Mesenchymal stem cell (in vitro differentiated cells and primary cell): ENCODE measurements around the gene TENM3.

Experiments
- DNase-seq: peaks from one replicate; pipeline ENCODE4 v3.0.0-alpha.2; 2013
- H2AFZ ChIP-seq: one replicate; pipeline ENCODE4 v1.6.1; 2013; ENCODE audit warnings: low read depth, mild to moderate bottlenecking, control low read depth, inconsistent platforms, low read length, moderate library complexity
- H2AK5ac ChIP-seq: 2 replicates; pipeline ENCODE4 v1.6.1; 2013; ENCODE audit warnings: low read length, moderate library complexity, mild to moderate bottlenecking, inconsistent platforms; ENCODE audit not compliant: severe bottlenecking
- H2BK120ac ChIP-seq: one replicate; pipeline ENCODE4 v1.6.1; 2013; ENCODE audit warnings: low read depth, mild to moderate bottlenecking, inconsistent platforms, low read length, moderate library complexity
- H2BK12ac ChIP-seq, 2 experiments: one replicate each; pipeline ENCODE4 v1.6.1; 2013; ENCODE audit warnings: inconsistent platforms in 2 of 2, low read length in 2 of 2, mild to moderate bottlenecking in 2 of 2, moderate library complexity in 2 of 2, control low read depth in 1 of 2
- H2BK15ac ChIP-seq: one replicate; pipeline ENCODE4 v1.6.1; 2013; ENCODE audit warnings: mild to moderate bottlenecking, low read depth, inconsistent platforms; ENCODE audit not compliant: poor library complexity, severe bottlenecking
- H2BK5ac ChIP-seq: 2 replicates; pipeline ENCODE4 v1.6.1; 2013; ENCODE audit warnings: low read depth, mild to moderate bottlenecking, low read length, control low read depth, inconsistent platforms; ENCODE audit not compliant: poor library complexity, severe bottlenecking
- H3K14ac ChIP-seq, 2 experiments: one replicate each; pipeline ENCODE4 v1.6.1; 2013; ENCODE audit warnings: inconsistent platforms in 2 of 2, low read length in 2 of 2, control low read depth in 1 of 2, mild to moderate bottlenecking in 1 of 2, moderate library complexity in 1 of 2
- H3K18ac ChIP-seq, 2 experiments: one replicate each; pipeline ENCODE4 v1.6.1; 2013; ENCODE audit warnings: inconsistent platforms in 2 of 2, low read length in 2 of 2, control low read depth in 1 of 2, low read depth in 1 of 2, mild to moderate bottlenecking in 1 of 2
- H3K23ac ChIP-seq, 2 experiments: one replicate each; pipeline ENCODE4 v1.6.1; 2013; ENCODE audit warnings: inconsistent platforms in 2 of 2, low read length in 2 of 2, mild to moderate bottlenecking in 2 of 2, moderate library complexity in 2 of 2, control low read depth in 1 of 2
- H3K27ac ChIP-seq: 2 replicates; pipeline ENCODE4 v1.5.1; 2013; ENCODE audit warnings: mild to moderate bottlenecking, moderate library complexity, low read length, control low read depth, inconsistent platforms; ENCODE audit not compliant: poor library complexity, severe bottlenecking
- H3K27me3 ChIP-seq, 2 experiments: 2 replicates each; pipeline versions ENCODE4 v1.6.1 to v1.7.0; 2013; ENCODE audit warnings: low read length in 2 of 2, mild to moderate bottlenecking in 2 of 2, moderate library complexity in 2 of 2, control low read depth in 1 of 2, inconsistent platforms in 1 of 2; ENCODE audit not compliant: control insufficient read depth in 1 of 2, insufficient read depth in 1 of 2
- H3K36me3 ChIP-seq, 2 experiments: 2 replicates each; pipeline versions ENCODE4 v1.6.1 to v1.7.0; 2013; ENCODE audit warnings: low read length in 2 of 2, control low read depth in 1 of 2, inconsistent platforms in 1 of 2, low read depth in 1 of 2, mild to moderate bottlenecking in 1 of 2; ENCODE audit not compliant: insufficient read depth in 2 of 2, control insufficient read depth in 1 of 2
- H3K4ac ChIP-seq, 2 experiments: one replicate each; pipeline ENCODE4 v1.6.1; 2013; ENCODE audit warnings: inconsistent platforms in 2 of 2, low read length in 2 of 2, mild to moderate bottlenecking in 2 of 2, moderate library complexity in 2 of 2, control low read depth in 1 of 2, low read depth in 1 of 2
- H3K4me1 ChIP-seq: 2 replicates; pipeline ENCODE4 v1.6.1; 2013; ENCODE audit warnings: low read depth, low read length, control low read depth; ENCODE audit not compliant: control insufficient read depth, insufficient read depth
- H3K4me2 ChIP-seq: 2 replicates; pipeline ENCODE4 v1.6.1; 2013; ENCODE audit warnings: low read length, mild to moderate bottlenecking, inconsistent platforms; ENCODE audit not compliant: poor library complexity, severe bottlenecking
- H3K4me3 ChIP-seq, 2 experiments: 2 replicates each; pipeline versions ENCODE4 v1.5.1 to v1.7.0; 2013; ENCODE audit warnings: low read length in 2 of 2, mild to moderate bottlenecking in 2 of 2, control low read depth in 1 of 2, low read depth in 1 of 2; ENCODE audit not compliant: insufficient read depth in 1 of 2
- H3K79me1 ChIP-seq: replicated peaks from 2 replicates; pipeline ENCODE4 v1.6.1; 2013; ENCODE audit warnings: mild to moderate bottlenecking, control low read depth, low read length, inconsistent platforms; ENCODE audit not compliant: poor library complexity, severe bottlenecking
- H3K9ac ChIP-seq: 2 replicates; pipeline ENCODE4 v1.7.0; 2013; ENCODE audit warnings: mild to moderate bottlenecking, low read length, moderate library complexity
- H3K9me3 ChIP-seq: 2 replicates; pipeline ENCODE4 v1.7.0; 2013; ENCODE audit warnings: mild to moderate bottlenecking, low read length; ENCODE audit not compliant: control insufficient read depth
- H4K8ac ChIP-seq: one replicate; pipeline ENCODE4 v1.6.1; 2013; ENCODE audit warnings: inconsistent platforms, mild to moderate bottlenecking, low read length, moderate library complexity
- H4K91ac ChIP-seq: one replicate; pipeline ENCODE4 v1.6.1; 2013; ENCODE audit warnings: mild to moderate bottlenecking, low read length, inconsistent platforms
- WGBS: methylation state at CpG from one replicate; pipeline ENCODE4 v1.1.7; 2013; ENCODE audit warnings: mixed read lengths; 5-methylcytosine and 5-hydroxymethylcytosine counted together

The TENM3 gene

DNA sequence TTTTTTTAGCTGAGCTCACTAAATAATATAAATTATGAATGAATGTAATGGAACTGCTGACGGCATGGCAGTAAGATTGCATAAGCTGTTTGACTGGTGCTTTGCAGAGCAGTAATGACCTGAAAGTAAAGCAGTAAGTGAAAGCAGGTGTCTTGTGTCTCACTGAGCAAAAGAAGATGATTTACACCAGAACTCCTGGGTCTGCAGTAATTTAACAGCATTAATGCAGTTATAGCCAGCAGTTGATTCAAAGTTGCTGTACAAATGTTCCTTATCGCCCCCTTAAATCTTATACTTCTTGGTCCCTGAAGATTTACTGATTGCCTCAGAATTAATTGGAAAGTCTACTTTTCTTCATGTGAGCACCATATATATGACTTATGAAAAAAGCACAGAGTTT, 486.3 kb downstream of the TENM3 start:
- no peak overlapping the region for H3K27ac ChIP-seq
- no peak overlapping the region for H3K4me2 ChIP-seq
- H3K18ac ChIP-seq: no peak overlapping the region
- no peak overlapping the region for H2AFZ ChIP-seq
- DNase-seq: no peak
- H2BK5ac ChIP-seq: no peak overlapping the region
- H3K4ac ChIP-seq: no peak overlapping the region
- H2BK120ac ChIP-seq: no peak overlapping the region
- no peak overlapping the region for H3K23ac ChIP-seq
- no peak overlapping the region for H2BK12ac ChIP-seq
- no peak overlapping the region for H3K14ac ChIP-seq
- 100% methylated on average over 2 of the region's 2 CpGs for WGBS
- H3K4me1 ChIP-seq: peaks cover 2% of the 10 kb centered on the region
- no peak overlapping the region for H3K4me3 ChIP-seq
- no peaks in the 10 kb centered on the region for H3K9me3 ChIP-seq
- no peak overlapping the region for H2AK5ac ChIP-seq
- H3K27me3 ChIP-seq: no peaks in the 10 kb centered on the region
- no peak overlapping the region for H3K9ac ChIP-seq
- H3K36me3 ChIP-seq: peaks cover 6 to 8% of the 10 kb centered on the region in 2 experiments
- H4K8ac ChIP-seq: no peak overlapping the region
- no peak overlapping the region for H2BK15ac ChIP-seq
- no peak overlapping the region for H4K91ac ChIP-seq
- H3K79me1 ChIP-seq: no peaks in the 10 kb centered on the region

DNA sequence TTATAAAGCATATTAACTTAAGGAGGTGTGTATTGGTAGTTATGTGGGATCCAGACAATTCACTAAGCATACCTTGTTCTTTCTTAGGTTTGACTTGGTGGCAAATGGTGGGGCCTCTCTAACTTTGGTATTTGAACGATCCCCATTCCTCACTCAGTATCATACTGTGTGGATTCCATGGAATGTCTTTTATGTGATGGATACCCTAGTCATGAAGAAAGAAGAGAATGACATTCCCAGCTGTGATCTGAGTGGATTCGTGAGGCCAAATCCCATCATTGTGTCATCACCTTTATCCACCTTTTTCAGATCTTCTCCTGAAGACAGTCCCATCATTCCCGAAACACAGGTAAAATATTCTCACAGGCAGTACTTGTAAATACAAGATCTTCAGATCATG, 487.6 kb downstream of the TENM3 start:
- H3K27me3 ChIP-seq: no peaks in the 10 kb centered on the region
- H3K23ac ChIP-seq: no peak overlapping the region
- H3K79me1 ChIP-seq: no peaks in the 10 kb centered on the region
- H3K4ac ChIP-seq: no peak overlapping the region
- H3K4me3 ChIP-seq: no peak overlapping the region
- H3K18ac ChIP-seq: no peak overlapping the region
- no peak overlapping the region for H2AK5ac ChIP-seq
- peaks cover 6 to 8% of the 10 kb centered on the region in 2 experiments for H3K36me3 ChIP-seq
- no peak overlapping the region for H2BK12ac ChIP-seq
- H3K9ac ChIP-seq: no peak overlapping the region
- H4K8ac ChIP-seq: no peak overlapping the region
- H3K9me3 ChIP-seq: no peaks in the 10 kb centered on the region
- DNase-seq: no peak
- H2BK120ac ChIP-seq: no peak overlapping the region
- 100% methylated on average over 1 of the region's 3 CpGs for WGBS
- H2BK5ac ChIP-seq: no peak overlapping the region
- no peak overlapping the region for H4K91ac ChIP-seq
- H3K14ac ChIP-seq: no peak overlapping the region
- H3K4me1 ChIP-seq: no peaks in the 10 kb centered on the region
- H3K27ac ChIP-seq: no peak overlapping the region
- H3K4me2 ChIP-seq: no peak overlapping the region
- H2AFZ ChIP-seq: no peak overlapping the region
- H2BK15ac ChIP-seq: no peak overlapping the region

DNA sequence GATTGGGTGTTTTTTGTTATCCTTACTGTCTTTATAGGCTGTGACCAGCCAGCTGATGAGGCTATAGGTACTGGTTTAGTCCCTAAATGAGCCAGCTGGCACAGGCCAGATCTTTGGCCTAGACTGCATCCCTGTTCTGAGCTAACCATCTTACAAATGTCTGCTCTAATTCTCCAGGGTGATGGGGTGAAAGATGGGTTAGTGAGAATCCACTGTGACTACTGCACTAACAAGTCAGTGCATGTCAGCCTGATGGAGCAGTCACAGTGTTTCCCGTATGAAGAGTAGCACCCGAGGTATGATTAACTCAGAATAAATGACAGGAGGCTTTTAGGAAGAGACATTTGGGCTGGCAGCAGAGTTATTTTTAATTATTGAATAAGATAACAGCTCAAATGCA, 493.0 kb downstream of the TENM3 start:
- Histone ChIP-seq H3K4ac (no peak overlapping the region), H2BK12ac (no peak overlapping the region), H4K8ac (no peak overlapping the region), H2BK5ac (no peak overlapping the region), H3K9ac (no peak overlapping the region), H4K91ac (no peak overlapping the region), H2AFZ (no peak overlapping the region), H3K14ac (no peak overlapping the region), H3K27ac (no peak overlapping the region), H3K79me1 (no peaks in the 10 kb centered on the region), H3K4me3 (no peak overlapping the region), H2AK5ac (no peak overlapping the region), H3K4me2 (no peak overlapping the region), H3K23ac (no peak overlapping the region), H3K9me3 (no peaks in the 10 kb centered on the region), H2BK120ac (no peak overlapping the region), H3K18ac (no peak overlapping the region), H3K36me3 (peaks cover 2 to 8% of the 10 kb centered on the region in 2 experiments), H3K4me1 (no peaks in the 10 kb centered on the region), H2BK15ac (no peak overlapping the region), H3K27me3 (no peaks in the 10 kb centered on the region)
- WGBS: 91% methylated on average over 2 of the region's 2 CpGs
- no peak for DNase-seq

DNA sequence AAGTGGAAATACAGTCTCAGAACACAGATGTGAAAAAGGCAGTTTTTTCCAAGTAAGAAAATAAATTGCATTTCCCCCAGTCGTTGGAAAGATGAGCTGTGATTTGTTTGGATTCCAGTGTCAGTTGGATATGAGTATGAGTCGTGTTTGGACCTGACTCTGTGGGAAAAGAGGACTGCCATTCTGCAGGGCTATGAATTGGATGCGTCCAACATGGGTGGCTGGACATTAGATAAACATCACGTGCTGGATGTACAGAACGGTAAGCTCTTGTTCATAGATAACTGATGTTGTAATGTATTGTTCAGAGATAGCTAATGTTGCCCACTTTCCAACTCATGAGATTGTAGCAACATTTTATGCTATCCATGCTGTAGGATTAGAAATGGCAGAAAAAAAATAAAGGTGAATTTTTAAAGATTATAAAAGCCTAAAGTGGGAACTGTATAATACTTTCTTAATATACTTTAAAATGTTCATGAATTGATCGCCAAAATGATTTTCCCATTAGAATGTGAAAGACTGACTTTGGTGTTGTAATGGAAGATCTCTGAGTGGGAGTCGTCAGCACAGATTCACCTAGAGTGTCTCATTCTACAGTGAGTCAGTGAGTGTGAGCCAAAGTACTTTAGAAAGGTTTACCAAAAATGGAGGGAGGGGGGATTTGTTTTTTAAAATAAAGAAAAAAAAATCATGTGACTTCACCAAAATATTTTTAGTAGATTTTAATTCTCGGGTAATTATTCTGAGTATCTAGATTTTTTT, 495.3 kb downstream of the TENM3 start:
- Histone ChIP-seq H3K9me3 (no peaks in the 10 kb centered on the region), H3K27me3 (no peaks in the 10 kb centered on the region), H2AK5ac (peak overlapping the region; percentile 66), H3K18ac (no peak overlapping the region), H2BK15ac (no peak overlapping the region), H3K14ac (no peak overlapping the region), H3K4me1 (peaks cover 2% of the 10 kb centered on the region), H4K91ac (no peak overlapping the region), H3K4ac (no peak overlapping the region), H3K9ac (no peak overlapping the region), H3K79me1 (no peaks in the 10 kb centered on the region), H3K4me2 (no peak overlapping the region), H4K8ac (no peak overlapping the region), H3K23ac (no peak overlapping the region), H2BK5ac (no peak overlapping the region), H3K36me3 (peaks cover 5 to 8% of the 10 kb centered on the region in 2 experiments), H3K27ac (no peak overlapping the region), H2BK12ac (no peak overlapping the region), H2BK120ac (no peak overlapping the region), H3K4me3 (no peak overlapping the region), H2AFZ (no peak overlapping the region)
- WGBS: 45% methylated on average over 7 of the region's 8 CpGs
- no peak for DNase-seq
